Epidermal melanocyte (primary cell): ENCODE data around the gene CKMT1A.
"Not testable (repeated sequence)": the region's sequence is repeated elsewhere in the genome, so short reads cannot be mapped to it uniquely, and the experiment has no call there.

Source experiments
- DNase-seq: peaks from one replicate; pipeline ENCODE4 v3.0.0; 2011; ENCODE audit warnings: low spot score; ENCODE audit not compliant: insufficient read length

The CKMT1A gene

DNA sequence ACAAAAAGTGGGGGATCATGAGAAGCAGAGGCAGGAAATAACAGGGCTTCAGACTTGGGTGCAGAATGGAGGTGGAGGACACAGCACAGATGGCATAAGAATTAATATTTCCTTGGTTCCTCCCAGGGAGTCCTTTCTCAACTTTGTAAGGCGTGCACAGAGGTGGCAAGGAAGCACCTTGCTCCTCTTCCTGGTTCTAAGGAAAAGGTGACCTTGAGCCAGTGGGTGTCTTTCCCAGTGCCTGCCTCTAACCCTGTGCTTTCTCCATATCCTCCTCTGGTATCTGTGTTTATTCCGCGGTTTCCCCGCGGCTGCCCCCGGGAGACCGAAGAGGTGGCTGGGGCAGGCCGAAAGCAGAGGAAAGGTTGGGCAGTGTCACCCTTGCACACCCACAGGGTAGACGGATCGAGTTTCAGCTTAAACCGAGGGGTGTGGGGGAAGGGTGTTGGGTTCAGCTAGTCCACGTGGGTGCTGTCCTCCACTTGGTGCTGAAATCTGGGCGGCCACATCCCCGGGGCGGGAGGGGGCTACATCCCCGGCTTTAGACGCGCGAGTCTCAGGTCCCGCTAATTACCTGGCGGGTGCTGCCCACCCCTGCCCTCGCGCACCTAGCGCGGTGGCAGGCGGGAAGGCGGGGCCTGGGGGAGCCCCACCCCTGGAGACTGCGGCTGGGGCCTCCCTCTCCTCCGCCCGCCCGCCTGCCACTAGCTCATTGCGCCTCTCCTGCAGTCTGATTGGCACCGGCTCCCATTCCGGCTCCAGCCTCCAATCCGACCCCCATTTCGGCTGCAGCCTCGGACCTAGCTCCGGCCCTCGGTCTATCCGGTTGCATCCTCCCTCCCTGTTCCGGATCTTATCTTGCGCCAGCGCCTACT is at the start of gene CKMT1A:
Gene CKMT1A (plus strand): TSS at position 712 of the 875 bp plus-strand sequence. CDS start 192 bp downstream, outside the sequence.
- not testable (repeated sequence) for DNase-seq

- DNase-seq, result no peak
Measured at GRCh38 chr15:43648649-43649429, 44.8 kb upstream of the CKMT1A start, which contains the start of gene CATSPER2. CATSPER2 (minus strand) TSS chr15:43648844; CDS start chr15:43648061, 783 bp downstream.

DNA sequence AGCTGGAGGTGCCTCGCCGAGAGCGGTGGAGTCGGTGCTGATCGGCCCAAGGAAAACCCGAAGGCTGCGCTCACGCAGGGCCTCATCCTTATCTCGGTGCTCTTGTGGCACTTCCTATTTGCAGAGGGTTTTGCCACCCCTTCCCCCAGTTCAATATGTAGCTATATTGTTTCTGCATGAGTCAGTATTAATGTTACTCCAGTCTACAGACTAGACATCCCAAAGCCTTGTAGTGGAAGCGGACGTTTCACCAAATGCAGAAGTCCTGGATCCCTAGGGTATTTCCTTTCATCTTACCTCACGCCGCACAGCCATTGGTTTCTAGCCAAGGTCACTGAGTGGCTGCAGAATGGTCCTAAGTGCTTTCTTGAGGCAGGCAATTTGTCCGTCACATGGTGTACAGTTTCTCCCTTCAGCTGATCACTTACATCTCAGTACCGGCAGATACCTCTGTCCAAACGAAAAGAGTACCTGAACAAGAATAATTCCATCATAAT is 44.2 kb upstream of the CKMT1A start:
- DNase-seq, result not testable (repeated sequence)

DNA sequence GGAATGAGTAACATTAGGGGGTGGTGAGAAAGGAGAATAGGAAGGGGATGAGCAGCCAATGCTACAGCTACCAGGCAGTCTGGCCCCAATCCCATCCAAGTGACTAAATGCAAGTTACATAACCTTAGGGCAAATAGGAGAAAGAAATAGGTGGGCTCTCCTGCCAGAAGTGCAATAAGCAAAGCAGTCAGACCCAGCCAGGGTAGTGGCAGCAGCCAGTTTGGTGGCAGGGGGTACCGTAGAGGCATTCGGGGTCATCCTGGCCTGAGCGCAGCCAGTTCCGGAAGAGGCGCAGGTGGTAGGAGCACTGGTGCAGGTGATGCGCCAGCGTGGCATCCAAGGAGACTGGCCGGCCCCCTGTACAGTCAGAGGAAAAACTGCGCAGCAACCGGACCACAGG is 33.9 kb upstream of the CKMT1A start:
- not testable (repeated sequence) for DNase-seq

DNA sequence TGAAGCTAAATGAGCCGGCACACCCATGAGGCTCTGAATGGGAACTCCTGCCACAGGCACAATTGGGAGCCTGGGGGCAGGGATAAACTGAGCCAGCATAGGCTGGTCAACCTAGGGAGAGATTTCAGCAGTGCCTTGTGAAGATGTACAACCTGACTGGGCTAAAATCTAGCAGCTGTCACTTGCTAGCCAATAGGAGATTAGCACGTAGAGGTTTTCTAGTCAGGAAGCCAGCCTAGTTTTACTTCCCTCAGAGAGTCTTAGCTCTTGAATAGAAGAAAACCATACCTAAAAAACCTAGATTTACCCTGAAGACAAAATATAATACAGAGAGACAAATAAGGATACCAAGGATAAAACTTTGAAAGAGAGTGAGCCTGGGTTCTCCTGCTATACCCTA is 31.4 kb upstream of the CKMT1A start:
- DNase-seq, result not testable (repeated sequence)

DNA sequence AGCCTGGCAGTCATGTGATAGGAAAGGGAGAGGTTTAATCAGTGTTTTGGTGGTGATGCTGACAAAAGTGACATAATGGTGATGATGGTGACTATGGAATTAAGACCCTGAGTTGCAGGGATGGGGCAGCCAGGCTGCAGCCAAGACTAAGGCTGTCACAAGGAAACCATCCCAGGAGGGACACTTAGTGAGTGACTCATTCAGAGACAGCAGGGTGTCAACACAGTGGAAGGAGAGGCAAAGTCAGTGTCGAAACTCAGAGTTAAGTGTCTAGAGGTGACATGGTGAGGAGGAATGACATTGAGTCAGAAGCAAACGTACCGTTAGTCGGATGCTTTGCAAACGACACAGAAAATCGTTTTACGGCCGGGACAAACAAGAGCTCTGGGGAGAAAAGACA is 30.3 kb upstream of the CKMT1A start:
- not testable (repeated sequence) for DNase-seq

DNA sequence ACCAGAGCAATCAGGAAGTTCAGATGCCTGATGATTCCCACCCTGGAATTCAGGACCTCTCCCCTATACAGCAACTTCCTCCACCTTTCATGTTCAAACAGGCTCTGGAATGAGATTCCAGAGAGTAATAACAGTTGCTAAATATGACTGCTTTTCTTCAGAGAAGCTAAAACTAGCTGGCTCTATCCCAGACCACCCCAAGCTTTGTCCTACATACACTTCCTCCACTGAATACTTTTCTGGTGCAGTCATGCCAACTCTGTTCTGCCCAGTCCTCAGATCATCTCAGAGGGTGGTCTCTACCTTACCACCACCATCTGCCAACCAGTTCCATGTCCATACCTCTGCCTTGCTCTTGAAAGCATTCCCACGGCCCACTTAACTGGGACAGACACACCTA is 27.5 kb upstream of the CKMT1A start:
- DNase-seq, result not testable (repeated sequence)

DNA sequence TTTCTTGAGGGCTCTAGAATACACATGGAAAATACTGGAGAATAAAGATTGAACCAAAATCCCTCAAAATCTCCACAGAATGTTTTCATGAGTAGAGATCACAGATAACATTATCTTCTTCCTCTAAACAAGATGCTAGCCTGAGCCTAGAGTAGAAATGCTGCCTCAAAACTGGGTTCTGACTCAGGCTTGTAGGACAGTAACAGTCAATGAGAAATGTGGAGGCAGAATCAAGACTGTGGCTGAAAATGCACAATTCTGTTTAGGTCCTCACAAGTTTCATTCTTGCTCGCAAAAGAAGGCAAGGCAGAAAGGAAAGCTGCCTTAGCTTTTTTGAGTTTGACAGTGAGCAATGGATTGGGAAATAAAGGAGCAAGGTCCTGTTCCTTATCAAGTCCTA is 19.5 kb upstream of the CKMT1A start:
- DNase-seq, result not testable (repeated sequence)

GRCh38 chr15:43689604-43690301 is 3.9 kb upstream of the CKMT1A start:
- DNase-seq, result not testable (repeated sequence)

DNA sequence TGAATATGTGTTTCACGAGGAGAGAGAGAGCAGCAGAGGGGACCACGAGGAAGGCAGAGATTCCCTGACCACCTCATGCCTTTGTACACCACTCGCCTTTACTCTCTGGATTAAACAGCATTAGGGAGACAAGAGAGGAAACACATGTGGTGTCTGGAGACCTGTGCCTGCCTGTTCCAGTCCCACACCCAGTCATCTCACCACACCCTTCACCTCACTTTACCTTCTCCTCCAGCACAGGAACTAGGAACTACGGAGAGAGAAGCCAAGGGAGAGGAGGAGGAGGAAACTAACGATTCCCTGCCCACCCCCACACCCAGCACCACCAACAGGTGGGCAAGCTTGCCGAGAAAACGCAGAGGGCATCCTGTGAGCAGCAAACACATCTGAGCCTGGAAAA is 980 bp upstream of the CKMT1A start:
- not testable (repeated sequence) for DNase-seq

DNA sequence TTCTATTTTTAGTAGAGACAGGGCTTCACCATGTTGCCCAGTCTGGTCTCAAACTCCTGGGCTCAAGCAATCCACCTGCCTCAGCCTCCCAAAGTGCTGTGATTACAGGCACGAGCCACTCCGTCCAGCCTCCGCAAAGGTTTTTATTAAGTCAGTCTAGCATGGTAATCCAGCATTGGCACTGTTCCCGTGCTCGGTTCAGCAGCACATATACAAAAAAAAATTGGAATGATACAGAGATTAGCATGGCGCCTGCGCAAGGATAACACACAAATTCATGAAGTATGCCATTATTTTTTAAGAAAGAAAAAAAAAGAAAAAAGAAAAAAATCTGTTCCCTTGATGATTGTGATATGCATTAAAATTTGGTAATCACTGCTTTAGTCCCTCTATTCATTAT is 8.5 kb downstream of the CKMT1A start:
- no peak for DNase-seq

- DNase-seq, result no peak
Measured at GRCh38 chr15:43702701-43703424, 9.2 kb downstream of the CKMT1A start.

GRCh38 chr15:43710431-43711131 is 16.9 kb downstream of the CKMT1A start:
- not testable (repeated sequence) for DNase-seq

DNA sequence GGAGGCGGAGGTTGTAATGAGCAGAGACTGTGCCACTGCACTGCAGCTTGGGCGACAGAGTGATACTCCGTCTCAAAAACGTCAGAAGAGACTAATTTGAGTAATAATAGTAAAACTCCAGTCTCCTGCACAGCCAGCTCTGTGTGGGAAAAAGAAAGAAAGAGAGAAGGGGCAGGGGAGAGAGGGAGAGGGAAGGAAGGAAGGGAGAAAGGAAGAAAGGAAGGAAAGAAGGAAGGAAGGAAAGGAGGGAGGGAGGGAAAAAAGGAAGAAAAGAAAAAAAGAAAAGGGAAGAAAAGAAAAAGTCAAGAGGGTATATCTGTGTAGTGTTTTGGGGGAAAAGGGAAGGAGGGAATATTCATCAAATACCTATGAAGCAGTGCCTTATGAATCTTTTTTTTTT is 29.5 kb downstream of the CKMT1A start:
- no peak for DNase-seq

GRCh38 chr15:43726306-43726705 is 32.6 kb downstream of the CKMT1A start:
- not testable (repeated sequence) for DNase-seq

DNA sequence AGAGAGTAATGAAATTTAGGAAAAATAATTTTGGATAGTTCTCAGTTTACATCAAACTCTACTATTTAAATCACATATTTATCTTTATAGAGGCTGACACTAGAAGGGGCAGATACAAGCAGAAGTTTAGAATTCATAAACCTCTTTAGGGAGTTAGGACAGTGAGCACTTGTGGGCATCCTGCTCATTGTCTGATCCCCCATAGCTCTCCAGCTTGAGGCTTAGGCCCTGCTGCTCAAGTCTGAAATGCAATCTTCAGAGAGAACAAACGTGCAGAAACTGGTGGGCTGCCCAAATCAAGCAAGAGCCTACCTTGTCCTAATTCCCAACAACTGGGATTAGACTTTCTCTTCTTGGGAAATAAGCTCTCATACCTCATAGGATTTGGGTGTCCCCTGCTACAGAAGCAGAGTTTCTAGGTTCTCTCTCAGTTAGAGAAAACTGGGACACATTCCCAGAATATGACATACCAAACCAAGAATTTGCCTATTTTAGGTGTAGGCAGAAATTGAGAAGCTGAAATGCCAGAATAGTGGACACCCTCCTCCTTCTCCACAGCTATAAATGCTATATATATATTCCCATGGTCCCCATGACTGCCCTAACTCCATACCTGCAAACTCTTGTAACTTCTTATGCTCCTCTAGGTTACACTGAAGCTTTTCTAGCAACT is 34.5 kb downstream of the CKMT1A start:
- not testable (repeated sequence) for DNase-seq

DNA sequence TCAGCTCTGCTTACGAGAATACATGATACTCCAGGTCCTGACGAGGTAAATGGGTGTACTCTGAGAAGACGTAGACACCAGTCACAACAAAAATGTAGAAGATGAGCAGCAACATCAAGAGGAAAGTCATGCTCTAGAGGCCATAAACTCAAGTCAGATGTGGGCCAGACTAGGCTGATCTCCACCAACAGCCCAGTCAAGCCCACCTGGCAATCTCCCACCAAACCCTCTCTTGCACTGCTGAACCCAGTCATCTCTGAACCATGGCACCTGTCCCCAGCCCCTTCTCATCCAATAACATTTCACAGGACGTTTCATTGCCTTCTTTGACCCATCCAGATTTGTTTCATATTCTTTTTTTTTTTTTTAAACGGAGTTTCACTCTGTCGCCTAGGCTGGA is 41.8 kb downstream of the CKMT1A start:
- DNase-seq, result no peak

GRCh38 chr15:43746245-43746902 is 52.7 kb downstream of the CKMT1A start, which contains the start of gene PDIA3:
PDIA3 (plus strand) TSS chr15:43746438; CDS start chr15:43746540, 102 bp downstream.
- DNase-seq, result peak; percentile 90

GRCh38 chr15:43746903-43747309 is 53.2 kb downstream of the CKMT1A start:
- not testable (repeated sequence) for DNase-seq
